HG03196 (cell line): ENCODE results near the gene CALHM3.
"Not testable (repeated sequence)": the region's sequence is repeated elsewhere in the genome, so short reads cannot be mapped to it uniquely, and the experiment has no call there.

ENCODE experiments used
- ATAC-seq: cut with Tn5 transposase; IDR thresholded peaks from one replicate; pipeline ENCODE4 v1.9.1; 2021; ENCODE audit not compliant: unreplicated experiment

CALHM3 gene

DNA sequence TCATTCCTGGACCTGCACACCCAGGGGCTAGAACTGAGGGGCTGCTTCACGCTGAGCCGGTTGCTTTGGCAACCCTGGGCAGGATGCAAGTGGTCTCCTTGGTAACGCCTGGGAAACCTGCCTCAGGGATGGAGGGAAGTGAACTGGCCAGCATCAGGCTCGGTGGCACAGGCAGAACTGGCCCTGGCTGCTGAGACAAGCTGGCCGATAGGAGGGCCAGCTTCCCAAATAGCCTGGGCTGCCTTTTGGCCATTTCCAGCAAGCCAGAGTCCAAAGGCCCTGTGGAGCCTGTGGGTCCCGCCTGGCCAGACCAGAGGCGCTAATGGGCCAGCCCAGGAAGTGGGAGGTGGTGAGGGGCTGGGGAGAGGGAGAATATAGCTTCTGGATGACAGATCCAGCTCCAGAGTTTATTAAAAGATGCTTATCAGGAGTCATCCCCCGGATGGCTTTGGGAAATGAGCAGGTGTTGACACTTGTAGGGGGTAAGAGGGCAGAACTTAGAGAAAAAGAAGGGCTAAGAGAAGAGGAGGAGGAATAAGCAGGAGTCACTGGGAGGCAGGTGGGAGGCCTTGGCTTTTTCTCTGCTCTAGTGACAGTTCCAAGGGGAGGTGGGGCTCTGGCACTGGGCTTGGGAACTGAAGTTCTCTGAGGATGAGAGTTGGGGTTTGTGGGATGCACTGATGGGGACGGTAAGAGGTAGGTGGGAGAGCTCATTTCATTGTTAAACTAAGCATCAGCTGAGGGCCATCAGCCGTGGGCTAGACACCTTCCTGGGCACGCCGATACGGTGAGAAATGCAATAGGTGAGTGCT lies 24.0 kb upstream of the CALHM3 start:
- ATAC-seq: no peak

DNA sequence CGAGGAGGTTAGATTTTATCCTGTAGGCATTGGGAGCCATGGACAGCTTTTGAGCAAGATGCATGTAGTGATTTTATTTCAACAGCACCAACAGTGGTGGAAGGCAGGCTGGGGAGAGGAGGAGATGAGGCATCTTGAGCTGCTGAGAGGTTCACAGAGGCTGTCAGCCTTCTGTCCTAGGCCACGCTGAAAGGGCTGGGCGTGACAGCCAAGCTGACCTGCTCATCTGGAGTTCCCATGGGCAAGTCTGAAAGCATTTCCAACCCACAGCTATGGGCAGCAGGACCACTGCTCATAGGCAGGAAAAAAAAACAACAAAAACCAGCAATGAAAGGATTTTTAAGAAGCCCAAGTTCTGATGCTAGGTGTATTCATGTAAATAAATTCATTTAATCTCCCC lies 22.1 kb upstream of the CALHM3 start:
- ATAC-seq: no peak

DNA sequence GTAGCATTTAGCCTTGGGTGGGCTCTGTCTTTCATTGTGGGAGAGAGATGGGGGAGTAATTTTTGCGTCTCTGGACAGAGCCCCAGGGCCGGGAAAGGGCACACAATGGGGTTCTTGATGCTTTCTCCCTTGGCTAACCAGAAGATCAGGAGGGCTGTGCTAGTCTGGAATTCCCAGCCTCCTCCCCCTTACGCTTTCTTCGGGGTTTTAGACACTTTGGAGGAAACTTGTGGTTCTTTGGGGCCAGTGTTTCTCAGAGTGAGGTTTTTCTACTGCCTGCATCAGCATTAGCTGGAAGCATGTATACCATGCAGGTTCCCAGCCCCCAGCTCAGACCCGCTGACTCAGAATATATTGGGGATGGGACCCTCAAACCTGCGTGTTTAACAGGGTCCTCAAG lies 21.4 kb upstream of the CALHM3 start:
- ATAC-seq: no peak

DNA sequence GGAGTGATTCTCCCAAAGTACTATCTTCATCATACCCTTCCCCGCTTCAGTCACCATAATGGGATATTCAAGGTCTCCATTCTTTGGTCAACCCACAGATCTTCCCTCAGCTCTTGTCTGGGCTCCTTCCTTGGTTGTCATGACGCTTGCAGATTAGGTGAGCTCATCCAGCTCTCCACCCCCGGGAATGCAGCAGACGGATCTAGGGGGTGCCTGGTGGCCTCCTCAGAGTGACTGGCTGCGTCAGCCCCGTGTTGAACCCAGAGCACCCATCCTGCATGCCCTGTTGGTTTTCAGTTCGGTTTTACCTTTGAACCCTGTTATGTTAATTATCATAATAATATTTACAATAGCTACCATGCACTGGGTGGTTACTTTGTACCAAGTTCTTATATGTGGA lies 20.8 kb upstream of the CALHM3 start:
- ATAC-seq: no peak

DNA sequence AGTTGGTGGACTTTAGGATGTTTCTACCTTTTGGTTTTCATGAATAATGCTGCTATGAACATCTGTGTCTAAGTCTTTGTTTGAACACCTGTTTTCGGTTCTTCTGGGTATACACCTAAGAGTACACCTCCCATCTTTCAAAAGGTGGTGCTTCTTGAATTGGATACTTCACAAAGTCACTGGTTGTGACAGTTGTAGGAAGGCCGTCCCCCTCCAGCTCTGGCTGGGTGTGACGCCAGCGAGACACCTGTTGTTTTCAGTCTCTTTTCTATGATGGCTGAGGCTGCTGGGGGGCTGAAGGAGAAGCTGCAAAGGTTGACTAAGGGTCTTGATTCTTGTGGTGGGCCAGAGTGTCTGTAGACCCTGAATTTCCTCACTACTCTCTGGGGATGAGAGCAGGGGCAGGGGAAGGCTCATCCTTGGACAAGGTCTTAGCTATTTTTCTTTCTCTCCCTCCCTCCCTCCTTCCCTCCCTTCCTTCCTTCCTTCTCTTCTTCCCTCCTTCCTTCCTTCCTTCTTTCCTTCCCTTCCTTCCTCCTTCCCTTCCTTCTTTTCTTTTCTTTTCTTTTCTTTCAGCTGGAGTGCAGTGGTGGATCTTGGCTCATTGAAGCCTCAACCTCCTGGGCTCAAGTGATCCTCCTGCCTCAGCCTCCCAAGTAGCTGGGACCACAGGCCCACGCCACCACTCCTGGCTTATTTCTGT lies 20.0 kb upstream of the CALHM3 start:
- no peak for ATAC-seq

DNA sequence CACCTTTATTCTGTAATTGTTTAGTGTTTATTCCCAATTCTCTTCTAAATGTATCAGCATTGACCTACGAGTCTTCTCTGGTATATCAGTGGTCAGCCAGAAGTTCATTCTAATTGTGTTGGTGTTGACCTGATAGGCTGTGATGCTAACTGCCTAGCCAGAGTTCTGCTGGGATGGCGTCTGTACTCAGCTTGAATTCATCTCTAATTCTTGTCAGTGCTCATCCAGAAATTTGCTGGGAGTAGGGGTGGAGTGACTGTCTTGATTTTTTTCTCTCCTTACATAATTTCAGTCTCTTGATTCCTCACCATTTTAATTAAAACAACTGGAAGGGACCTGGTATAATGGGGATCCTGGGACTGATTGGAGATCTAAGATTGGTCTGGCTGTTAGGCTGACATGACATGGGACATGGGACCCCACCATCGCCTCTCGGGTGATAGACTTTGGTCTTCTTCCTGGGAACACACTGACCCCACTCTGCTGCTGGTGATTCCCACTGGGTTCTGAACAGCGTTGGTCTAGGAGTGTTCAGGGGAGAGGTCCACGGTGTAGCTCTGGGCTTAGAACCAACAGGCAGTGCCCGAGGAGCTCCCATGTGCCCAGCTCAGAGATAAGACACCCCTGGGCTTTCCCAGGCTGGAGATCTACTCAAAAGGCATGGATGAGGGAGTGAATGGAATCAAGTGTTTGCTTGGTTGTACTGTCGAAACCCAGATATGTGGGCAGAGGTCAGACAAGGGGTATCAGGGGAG lies 18.3 kb upstream of the CALHM3 start:
- ATAC-seq: no peak

DNA sequence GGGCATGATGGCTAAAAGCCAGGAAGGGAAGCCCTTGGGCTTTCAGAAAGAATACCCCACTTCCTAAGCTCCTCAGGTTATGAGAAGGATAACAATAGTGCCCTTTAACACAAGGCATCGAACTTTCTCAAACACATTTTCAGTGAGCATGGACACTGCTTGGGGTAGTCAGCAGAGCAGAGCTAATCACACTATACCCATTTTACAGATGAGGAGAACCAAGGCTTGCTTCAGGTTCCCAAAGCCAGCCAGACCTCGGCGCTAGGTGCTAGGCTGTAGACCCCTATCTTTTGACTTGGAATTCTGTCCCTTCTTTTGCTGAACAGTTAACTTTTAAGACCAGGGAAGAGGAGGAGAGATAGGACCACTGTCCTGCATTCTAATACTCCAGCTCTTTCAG lies 16.3 kb upstream of the CALHM3 start:
- ATAC-seq: no peak

DNA sequence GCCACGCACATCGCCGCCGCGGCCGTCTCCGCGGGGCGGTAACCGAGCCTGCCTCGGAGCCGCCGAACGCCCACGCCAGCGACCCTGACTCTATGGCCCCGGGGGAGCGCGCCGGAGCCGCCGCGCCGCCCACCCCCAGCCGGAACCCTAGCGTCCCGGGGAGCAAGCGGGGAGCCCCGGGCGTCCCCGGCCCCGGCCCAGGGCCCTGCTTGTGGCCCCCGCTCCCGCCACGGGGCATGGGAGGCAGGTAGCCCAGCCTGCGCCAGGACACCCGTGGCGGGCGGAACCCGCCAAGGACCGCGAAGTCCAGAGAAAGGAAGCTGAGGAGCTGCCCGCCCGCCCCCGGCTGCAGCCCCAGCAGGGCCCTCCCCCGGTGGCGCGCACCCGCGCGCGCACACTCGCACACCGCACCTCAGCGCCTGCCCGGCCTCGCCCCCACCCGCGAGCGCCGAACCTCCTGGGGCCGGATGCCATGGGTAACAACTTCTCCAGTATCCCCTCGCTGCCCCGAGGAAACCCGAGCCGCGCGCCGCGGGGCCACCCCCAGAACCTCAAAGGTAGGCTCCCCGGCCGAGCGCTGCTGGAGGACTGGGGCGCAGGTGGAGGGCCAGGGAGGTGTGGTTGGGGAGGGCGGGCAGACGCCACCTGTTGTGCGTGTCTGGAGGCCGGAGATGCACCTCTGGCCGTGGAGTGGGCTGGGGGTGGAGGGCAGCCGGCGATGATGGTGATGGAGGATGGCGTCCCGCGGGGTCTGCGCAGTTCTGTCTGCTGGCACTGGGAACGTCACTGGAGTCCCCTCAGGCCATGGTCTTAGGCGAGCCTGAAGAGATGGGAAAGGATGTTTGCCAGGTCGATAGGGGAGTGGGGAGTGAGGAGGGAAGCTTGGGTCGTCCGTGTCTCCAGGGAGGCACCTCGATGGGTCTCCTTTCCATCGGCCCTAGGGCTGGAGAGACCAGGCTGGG lies 15.2 kb upstream of the CALHM3 start:
- ATAC-seq: no peak

DNA sequence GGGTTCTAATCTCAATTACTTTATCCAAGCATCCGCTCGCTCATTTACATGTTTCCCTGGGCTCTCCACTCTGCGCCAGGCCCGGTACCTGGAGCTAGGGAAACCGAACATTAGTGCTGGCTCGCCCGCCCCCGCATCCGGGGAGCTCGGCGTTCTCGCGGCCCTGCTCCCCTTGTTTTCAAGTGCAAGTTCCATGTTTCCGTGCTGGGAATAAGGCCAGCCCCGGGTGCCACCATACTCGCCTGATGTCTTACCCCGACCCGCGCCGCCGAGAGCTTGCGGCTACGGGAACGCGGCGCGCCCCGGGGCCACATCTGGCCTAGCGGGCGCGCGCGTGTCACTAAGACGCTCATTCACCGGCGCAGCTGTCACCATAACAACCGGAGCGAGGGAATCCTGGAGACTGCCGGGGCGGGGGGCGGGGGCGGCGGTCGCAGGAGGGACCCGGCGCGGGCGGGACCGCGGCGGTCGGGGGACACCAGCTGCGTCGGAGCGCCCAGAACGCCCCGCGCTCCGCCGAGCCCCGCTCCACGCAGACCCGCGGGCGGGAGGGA lies 14.4 kb upstream of the CALHM3 start, which contains the start of gene NEURL1:
NEURL1 (plus strand) TSS at position 344 of the 554 bp plus-strand sequence. CDS start 683 bp downstream, outside the sequence.
- ATAC-seq: no peak

DNA sequence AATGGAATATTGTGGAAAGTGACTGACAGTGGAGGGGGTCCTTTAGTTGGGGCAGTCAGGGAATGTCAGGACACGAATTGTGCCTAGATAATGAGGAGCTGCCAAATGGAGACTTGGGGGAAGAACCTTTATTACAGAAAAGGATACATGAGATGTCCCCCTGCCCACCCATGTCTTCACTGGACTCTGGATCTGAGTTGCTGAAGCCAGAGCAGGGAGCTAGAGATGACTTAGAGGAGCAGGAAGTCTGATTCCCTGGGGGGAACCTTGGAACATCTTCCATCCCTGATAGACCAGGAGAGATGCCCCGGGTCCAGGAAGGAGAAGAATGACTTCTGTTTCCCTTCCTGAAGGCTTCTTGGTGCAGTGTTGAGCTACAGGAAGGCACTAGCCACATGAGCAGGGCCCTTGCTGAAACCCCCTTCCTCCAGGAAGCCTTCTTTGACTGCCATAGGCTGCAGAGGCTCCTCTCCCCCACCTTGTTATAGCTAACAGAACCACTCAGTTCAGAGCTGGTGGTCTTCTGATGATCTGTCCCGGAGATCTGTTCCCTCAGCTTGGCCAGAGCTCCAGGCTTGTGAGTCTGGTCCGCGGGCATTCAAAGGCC lies 13.7 kb upstream of the CALHM3 start:
- ATAC-seq: no peak

DNA sequence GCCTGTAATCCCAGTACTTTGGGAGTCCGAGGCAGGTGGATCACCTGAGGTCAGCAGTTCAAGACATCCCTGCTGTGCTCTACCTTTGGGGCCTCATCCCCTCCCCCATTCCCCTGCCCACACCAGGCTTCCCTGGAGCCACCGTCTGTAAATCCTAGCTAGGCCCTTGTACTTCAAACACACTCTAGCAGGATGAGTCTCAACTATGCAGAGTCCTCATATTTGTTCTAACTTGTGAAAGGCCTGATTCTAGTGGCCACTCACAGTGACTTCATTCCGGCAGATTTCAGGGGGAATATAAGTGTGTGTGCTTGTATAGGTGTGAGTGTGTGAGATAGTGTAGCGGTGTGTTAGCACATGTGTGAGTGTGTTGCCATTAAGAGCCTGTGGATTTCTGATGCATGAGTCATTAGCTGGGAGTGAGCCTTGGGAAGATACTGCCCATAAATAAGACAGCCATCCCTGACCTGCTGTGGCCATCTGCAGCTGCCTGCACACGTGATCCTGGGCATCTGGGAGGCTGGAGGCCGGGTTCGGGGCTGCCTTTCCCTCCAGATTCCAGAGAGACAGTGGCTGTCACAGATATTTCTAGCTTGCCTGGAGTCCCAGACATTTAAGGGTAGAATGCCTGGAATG lies 12.8 kb upstream of the CALHM3 start:
- ATAC-seq: no peak

DNA sequence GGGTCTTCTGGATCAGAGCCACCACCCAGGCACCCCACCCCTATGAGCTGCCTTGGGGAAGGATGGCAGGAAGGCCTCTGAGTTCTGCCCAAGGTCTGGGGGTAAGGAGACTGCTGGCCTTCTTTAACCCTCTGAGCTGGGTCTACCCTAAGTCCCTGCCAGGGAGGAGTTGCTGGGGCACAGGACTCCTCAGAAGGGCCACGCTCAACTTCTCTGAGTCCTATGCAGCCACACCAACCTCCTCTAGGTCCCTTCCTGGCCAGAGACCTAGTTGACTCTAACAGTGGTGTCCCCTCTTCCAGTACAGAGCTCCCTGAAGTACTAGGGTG lies 11.9 kb upstream of the CALHM3 start:
- ATAC-seq: no peak

DNA sequence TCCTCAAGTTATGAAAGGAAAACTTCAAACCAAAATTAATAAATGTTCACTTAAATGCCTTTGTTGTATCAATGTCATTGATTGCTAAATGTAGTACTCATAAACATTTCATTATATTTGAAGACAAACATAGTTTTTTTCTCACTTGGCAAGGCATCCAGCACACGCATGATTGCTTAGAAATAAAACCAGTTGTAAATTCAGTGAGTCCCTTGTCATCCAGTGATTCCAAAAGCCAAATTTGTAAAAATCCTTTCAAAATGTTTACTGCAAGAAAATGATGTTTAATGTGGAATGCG lies 8.3 kb upstream of the CALHM3 start:
- ATAC-seq: no peak

DNA sequence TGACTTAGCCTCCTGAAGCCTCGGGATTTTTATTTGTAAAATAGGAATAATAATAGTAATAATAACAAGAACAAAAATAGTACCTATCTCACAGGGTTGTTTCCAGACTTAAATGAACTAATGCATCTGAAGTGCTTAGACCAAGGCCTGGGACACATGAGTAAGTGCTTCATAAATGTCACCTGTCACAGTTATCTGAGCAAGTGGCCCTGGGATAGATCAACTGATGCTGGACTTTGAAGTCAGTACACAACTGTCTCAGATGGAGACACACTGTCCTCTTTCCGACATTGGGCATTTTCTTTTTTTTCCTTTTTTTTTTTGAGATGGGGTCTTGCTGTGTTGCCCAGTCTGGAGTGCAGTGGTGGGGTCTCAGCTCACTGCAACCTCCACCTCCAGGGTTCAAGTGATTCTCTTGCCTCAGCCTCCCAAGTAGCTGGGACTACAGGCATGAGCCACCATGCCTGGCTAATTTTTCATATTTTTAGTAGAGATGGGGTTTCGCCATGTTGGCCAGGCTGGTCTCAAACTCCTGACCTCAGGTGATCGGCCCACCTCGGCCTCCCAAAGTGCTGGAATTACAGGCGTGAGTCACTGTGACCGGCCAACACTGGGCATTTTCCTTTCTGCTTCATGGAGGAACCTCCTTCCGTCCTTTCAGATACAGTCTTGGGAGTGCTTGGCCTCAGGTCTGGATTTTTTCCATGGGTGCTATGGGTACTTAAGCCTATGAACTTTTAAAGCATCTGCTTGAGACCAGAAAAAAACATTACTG lies 7.8 kb upstream of the CALHM3 start:
- ATAC-seq: not testable (repeated sequence)

DNA sequence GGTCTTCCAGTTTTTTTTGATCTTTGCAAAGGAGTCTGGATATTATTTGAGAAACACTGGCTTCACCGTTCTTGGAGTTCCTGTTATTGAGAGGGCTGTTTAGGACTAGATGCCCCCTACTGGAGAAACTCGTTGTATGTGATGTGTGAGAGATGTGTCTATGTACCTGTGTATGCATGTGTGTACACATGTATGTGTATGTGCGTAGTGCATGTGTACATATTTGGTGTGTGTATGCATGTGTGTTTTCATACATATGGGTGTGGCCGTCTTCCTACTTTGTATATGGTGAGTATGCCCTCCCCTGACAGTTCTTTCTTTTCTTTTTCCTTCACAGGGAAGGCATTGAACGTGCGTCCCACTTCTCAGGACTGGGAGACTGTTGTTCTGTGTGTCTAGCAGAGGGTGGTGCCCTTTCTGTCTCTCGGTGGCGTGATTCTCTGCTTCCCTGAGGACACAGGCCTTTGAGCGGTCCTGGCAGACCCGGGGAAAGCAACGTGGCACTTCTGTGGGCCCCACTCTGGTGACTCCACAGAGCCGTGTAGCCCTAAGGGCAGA lies 3.0 kb upstream of the CALHM3 start:
- ATAC-seq: peak; percentile 51

DNA sequence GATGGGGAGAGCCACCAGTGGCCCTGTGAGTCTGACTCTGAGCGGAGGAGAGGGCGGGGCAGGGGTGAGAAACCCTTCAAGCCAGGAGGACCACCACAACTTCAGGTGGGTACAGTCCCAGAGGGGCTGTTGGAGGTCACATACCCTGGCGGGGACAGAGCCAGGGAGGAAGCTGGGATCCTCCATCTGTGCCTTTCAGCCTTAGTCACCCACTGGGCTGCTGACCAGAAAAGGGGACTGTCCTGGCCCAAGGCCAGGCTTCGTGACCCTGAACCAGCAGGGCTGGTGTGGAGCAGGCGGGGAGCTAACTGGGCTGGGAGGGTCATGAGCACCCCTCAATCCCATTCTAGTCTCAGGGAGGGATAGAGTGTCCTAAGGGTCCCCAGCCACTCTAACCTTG lies 1.5 kb upstream of the CALHM3 start:
- ATAC-seq: no peak

DNA sequence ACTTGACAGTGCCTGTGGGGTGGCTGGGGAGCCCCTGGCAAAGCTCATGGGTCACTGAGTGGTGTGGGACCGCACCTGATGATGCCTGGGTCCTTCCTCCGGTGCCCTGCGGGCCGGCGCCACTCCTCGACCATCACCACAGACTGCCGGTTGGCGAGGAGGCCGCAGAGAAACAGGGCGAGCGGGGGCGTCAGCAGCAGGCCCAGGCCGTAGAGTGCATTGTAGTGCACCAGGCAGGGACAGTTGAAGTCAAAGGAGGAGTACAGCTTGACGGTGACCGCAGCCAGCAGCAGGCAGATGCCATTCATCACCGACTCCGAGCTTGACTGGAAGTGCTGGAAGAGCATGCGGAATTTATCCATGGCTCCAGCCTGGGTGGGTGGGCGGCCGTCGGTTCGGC lies 369 bp downstream of the CALHM3 start:
- ATAC-seq: no peak

DNA sequence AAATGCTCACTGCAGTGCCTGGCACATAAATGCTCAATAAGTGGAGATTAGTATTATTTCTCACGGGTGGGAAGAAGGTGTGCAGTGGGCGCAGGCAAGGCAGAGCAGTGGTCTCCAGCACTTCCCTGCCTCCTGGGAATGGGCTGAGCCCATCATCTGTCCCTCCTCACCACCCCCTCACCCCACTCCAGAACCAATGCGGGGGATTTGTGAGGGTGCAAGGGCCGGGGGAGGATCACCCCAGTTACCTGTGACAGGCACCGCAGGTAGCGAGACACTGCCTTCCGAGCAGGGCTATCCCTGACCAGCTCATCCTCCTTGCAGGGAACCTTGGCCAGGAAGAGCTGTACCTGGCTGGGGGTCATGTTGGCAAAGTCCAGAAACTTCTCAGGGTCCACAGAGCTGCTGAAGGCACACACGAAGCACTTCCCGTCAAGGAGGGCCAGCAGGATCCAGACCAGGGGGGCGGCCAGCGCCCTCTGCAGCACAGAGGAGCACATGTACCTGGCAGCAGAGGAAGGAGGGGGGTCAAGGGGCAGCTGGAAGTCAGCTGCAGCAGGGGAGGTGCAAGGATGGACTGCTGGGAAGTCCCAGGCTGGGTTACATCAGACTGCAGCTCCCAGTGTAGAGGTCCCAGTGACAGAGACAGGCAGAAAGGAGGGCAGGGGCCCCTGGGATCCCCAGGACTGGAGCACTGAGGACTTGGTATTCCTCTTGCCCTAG lies 2.8 kb downstream of the CALHM3 start:
- no peak for ATAC-seq
